ENCODE data around the gene LYPD1.

LYPD1 gene

DNA sequence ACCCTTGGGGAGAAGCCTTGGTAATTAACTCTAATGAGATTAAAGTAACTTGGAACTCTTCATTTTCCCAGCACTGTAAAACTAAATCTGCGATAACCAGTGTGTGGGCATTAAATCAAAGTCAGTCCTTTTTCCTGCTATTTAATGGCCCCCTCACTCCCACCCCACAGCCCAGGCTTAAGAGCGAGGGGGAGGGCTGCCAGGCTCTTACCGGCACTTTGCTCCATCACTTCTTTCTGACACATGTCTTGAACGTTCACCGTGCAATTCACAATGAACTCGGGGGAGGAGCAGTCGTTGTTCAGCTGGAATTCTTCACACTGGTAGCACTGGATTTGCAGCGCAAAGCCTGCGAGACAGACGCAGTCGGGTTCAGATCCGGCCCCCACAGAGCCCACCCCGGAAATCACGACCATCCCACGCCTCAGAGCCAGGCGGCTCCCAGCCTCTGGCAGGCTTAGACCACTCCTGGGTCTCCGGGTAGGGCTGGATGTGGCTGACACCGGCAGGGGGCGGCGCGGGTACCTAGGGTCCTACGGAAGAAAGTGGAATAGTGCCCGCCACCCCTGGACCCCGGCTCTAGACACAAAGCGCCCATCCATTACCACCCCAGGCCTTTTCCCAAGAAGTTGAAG is 1.7 kb downstream of the LYPD1 start:
- no peak for DNase-seq (ENCODE audit: low read depth)

DNA sequence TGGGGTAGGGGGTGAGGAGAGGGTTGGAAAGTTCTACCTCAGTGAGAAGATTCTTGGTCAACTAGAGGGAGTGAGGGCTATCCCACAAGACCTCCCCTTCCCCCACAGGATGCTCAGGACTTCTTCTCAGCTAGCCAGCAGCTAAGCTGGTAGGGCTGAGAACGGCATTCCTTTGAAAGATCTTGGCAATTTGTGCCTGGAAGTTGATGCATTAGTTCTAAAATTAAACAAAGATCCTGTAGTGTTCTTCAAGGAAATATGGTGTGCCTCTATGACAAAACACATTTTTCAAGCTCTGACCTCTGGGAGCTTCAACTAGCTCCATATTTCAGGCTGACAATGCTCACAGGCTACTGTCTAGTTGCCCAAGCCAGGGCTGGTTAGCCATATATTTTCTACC is 2.3 kb downstream of the LYPD1 start:
- DNase-seq (ENCODE audit: low read depth), result no peak

DNA sequence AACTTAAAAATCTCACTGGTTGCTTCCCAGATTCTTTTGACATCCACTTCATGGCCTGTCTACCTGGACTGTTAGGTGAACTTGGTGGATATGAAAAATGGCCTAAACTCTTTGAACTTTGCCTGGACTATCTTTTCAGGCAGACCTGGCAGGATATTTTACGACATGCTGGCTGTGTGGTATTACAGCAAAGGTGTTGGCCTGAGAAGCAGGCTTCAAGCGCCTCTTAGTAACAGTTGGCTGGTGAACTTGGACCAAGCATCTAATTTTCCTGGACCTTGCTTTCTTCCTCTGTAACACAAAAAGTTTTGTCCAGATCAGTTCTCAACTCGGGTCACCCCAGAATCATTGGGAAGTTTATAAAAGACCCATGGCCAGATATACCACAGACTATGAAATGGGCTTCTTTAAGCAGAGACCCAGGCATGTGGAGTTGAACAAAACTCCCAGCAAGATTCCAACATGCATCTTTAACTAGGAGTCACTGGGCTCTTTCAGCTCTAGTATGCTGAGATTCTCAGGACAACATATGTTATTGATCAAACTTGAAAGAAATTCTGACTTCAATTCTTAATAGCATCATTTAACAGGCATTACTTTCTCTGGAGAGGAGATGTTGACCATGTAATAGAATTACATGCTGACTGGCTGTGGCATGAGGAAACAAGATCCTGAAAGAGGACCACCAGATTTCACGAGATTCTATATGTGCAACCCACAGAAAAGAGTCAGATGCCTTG is 4.4 kb downstream of the LYPD1 start:
- DNase-seq (ENCODE audit: low read depth), result no peak

DNA sequence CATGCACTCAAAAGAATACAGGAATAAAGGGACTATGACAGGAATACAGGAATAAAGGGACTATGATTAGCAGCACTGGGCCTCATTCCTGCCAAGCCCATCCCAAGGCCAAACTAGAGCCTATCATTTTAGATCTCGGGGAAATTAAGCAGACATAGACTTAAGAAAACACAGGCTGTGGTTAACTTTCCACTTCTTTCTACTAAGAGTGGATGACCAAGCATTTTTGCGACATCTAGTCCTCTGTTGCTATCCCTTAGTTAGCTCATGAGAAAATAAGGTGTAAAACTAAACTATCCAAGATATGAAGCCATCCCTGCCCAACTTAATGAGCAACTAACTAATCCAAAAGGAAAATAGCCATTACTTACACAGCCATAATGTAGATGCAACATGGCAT is 5.9 kb downstream of the LYPD1 start:
- DNase-seq (ENCODE audit: low read depth), result no peak

DNA sequence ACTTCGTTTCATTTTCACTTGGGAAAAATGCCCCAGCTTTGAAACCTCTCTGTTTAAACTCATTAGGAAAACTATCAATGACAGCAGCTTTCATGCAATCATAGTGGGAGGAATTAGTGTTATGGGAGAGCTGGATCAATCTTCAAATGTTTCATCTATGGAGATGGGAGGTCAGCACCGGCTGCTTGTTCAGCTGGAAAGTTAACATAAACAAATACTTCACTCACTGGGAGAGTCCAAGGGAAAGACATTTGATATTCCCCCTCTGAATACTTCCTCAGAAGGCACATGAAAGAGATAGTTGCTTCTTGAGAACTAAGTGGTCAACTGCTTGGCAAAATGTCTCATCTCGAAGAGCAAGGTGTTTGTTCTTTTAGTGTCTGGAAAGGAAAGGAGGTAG is 7.3 kb downstream of the LYPD1 start:
- no peak for DNase-seq (ENCODE audit: low read depth)

DNA sequence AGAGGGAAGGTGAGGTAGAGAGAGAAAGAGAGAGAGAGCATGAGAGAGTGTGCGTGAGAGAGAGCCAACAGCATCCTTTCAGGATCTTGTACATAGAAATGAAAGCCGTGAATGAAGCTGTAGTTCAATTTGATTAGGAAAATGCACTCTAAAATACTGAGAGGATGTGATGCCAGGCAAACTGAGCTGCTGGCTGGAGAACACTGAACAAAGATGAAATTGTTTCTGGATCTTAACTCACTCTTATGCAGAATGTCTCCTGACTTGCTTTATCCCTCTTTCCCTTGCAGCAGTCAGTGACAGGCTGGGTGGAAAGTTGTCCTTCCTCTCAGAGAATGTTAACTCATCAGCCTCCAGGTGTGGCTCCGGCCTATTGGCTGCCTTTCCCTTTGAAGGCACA is 10.7 kb downstream of the LYPD1 start:
- DNase-seq (ENCODE audit: low read depth), result no peak

DNA sequence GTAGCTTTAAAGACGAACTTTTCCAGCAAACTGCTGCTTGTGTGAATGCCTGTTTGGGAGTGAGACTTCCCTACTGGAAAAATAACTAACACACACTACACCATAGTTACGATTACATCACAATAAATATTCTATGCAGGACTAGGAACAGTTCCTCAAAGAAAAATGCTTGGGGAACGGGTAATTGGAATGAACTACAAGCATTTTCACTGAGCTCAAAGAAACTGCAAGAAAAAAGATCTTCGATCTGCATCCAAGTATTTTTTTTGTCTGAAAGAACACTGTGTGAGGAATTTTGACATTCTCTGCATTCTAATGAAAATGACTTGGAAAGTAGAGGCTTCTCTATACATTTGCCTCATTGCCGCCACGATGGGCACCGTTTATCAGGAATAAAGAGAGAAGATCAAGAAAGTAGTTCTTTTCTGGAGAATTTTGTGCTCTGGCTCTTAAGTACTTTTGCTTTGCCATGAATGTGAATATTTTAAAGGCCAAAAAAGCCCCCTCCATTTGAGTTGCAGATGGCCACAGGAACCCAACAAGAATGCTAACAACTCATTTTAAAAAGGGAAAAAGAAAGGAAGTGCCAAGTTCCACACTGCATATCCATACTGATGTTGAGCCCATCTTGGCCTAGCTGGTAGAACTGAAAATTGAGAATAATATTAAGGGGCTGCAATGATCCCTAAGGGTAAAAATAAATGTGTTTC is 13.6 kb downstream of the LYPD1 start:
- no peak for DNase-seq (ENCODE audit: low read depth)

DNA sequence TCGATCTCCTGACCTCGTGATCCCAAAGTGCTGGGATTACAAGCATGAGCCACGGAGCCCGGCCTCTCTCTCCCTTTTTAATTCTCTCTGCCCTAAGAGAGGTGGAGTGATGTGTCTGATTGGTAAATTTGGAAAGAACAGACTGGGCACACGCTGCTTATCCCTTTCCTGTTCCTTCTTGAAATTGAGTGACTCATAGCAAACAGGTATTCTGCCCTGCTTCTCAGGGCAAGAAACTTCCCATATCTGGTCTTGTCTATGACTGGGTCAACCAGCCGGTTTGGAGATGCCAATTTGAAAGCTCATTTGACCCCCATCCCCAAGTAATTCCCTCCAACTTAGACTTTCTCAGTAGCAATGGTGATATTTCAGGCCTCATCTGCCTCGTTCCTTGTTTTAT is 15.0 kb downstream of the LYPD1 start:
- no peak for DNase-seq (ENCODE audit: low read depth)

DNA sequence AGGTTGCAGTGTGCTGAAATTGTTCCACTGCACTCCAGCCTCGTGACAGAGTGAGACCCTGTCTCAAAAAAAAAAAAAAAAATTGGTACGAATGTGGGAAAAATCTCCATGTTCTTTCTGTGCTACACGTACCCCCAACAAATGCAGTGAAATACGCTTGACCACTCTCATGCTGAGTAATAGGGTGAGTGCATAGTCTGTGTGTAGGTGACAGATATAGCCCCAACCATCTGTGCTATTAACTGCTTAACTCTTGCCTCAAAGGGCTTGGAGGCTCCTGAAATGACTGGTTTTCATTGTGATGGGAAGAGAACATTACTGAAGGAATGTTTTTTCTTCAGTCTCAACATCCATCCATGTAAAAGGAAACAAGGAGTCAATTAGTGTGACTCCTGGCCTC is 15.7 kb downstream of the LYPD1 start:
- no peak for DNase-seq (ENCODE audit: low read depth)

DNA sequence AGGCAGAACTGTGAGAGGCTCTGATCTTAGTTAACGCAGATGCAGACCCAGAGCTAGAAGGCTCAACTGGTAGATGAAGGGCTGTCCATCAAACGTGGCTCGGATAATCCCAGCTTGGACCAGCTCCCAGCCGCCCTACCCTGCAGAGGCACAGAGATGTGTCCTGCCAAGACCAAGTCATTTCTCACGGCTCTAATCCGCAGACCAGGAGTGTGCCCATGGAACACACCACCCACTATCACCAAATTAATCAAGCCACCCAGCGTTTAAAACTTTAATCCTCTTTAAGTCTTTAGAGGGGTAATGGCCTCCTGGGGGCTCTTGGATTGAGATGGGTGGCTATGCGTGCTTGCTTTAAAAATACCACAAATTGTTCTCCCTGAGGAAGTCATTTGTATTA is 17.5 kb downstream of the LYPD1 start:
- DNase-seq (ENCODE audit: low read depth), result no peak

DNA sequence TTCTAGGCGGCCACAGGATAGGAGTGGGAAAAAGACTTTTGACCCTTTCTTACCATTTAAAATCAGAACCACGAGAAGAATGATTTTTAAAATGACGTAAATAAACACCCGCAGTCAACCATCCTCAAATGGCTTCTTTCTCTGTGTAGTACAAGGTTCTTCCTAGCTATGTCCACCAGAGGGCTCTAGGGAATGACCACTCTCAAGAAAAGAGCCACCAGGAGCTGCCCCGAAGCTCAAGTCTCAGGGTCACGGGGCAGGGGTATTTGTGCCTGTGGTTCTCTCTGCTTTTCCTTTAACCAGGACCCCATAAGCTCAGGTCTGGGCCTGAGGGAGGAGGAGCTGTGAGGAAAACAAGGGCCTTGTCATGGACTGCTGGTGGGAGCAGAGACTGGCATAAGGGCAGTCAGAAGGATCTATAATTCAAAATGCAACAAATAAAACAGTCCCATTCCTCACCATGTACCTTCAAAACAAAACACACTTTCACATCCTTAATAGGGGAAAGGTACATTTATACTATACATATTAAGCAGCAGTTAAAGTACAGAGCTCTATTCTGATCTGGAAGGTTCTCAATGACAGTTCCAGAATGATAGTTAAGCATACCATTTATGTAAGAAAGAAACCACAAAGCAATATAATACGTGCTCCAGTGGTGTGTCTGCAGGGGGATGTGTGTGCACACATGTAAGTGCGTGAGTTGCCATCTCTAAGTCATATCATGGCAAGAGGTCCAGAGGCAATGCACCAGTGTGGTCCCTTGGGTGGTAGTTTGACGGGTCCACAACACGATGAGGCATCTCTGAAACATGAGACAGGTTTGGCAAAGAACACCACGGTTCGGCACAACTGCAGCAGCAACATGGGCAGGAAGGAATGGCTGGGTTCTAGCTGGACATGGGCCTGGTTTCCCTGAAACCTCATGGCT is 18.6 kb downstream of the LYPD1 start:
- no peak for DNase-seq (ENCODE audit: low read depth)

DNA sequence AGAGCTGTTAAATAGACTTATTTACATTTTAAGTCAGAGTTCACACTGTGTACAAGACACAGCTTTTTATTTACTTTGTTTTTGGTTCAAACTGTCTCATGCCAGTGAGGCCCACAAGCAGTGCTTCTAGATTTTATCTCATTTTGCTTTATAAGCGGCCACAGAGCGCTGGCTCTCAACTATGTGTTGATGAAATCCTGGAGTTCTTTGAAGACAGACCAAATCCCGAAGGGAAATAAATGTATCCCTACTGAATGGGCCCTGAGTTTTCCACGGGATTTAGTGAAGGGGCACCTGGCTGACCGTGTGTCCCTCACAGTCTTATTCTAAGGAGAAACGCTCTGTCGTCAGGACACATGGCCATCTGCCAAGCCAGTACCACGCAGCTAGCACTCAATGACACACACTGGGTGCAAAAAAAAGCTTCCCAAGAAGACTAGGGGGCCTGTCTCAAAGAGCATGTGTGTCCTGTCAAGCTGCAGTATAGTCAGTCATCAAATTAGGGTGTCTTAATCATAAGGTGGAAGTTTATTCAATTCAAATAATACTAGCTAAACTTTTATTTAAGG is 23.4 kb downstream of the LYPD1 start:
- no peak for DNase-seq (ENCODE audit: low read depth)

DNA sequence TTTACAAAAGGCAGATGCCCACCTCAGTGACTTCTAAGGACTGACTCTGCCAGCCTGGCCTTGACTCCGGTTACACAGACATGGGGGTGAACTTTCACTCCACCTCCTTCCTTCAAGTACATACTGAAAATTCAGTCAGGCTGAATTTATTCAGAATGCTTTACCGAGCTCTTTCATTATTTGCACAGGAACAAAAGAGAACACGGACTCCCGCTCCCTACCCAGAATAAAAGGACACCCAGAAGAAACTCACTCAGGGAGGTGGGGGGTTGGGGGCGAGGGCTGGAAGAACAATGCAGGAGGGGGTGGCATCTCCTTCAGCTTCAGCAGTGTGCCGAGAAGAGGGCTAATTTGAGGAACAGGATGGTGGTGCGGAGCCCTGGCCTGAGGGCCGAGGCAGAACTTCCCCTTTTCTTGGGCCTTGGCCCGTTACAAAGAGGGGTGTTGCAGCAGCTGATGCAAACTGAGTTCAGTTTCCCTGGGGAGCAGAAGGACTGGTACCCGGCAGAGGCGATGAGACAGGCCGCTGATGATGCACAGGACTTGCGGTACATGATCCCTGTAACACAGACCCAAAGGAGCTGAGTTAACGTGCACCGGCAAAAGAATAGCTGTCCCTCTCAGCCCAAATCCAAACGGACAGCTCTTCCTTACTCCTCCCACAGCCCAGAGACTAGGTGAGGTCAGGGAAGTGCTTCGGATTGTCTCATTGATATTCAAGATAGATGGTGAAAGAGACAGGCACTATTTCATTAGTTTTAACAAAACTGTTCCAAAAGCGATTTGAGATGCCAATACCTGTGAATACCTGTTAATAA is 24.1 kb downstream of the LYPD1 start:
- no peak for DNase-seq (ENCODE audit: low read depth)

DNA sequence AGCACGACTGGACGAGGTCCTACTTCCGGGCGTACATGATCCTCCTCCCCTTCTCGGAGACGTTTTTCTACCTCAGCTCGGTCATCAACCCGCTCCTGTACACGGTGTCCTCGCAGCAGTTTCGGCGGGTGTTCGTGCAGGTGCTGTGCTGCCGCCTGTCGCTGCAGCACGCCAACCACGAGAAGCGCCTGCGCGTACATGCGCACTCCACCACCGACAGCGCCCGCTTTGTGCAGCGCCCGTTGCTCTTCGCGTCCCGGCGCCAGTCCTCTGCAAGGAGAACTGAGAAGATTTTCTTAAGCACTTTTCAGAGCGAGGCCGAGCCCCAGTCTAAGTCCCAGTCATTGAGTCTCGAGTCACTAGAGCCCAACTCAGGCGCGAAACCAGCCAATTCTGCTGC is 24.8 kb downstream of the LYPD1 start:
- no peak for DNase-seq (ENCODE audit: low read depth)

DNA sequence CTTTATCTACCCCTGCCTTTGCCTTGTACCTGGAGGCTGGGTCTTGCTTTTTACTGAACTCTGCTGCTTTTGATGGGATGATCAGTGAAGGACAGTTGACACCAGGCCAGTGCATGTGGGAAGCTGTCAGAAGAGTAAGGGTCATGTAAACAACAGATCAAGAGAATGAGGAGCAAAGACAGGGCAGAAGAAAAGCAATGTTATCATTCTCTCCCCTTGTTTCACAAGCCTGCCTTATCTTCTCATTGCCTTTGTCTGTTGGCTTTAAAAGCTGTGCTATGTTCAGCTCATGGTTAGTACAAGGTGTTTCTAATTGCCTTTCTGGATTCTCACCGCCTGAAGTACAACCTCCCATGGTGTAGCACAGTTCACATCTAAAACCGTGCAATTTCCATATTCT is 27.6 kb downstream of the LYPD1 start:
- DNase-seq (ENCODE audit: low read depth), result no peak

DNA sequence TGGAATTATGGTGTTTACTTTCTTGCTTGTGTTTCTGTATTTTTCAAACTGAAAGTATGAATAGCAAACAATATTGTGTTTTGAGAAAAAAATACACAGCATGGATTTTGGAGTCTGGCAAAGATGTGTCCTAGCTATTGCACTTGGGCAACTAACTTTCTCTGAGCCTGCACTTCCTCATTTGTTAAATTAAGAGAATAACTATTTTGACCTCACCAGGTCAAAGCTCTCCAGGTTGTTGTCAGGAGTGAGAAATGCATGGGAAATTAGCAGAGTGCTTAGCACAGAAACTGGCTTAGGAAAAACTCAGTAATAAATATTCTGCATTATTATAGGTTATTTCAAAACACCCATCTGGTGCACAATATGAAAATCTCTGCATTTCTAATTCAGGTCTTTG is 28.2 kb downstream of the LYPD1 start:
- DNase-seq (ENCODE audit: low read depth), result no peak

DNA sequence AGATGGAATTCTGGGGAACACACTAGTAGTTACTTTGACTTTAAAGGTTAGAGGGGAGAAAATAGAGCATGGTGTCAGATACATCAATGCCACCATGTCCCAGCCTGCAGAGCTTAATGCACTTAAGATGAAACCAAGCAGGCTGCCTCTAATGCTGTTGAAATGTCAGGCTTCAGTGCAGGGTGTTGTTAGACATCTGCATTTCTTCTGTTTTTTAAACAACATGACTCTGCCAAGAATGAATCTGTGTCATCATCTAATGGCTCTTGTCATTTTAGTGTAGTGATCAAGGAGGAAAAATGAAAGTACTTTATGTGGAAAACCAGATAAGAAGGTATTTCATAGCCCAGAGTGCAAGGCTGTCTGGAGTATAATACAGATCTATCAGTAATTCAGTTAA is 29.9 kb downstream of the LYPD1 start:
- DNase-seq (ENCODE audit: low read depth), result no peak

DNA sequence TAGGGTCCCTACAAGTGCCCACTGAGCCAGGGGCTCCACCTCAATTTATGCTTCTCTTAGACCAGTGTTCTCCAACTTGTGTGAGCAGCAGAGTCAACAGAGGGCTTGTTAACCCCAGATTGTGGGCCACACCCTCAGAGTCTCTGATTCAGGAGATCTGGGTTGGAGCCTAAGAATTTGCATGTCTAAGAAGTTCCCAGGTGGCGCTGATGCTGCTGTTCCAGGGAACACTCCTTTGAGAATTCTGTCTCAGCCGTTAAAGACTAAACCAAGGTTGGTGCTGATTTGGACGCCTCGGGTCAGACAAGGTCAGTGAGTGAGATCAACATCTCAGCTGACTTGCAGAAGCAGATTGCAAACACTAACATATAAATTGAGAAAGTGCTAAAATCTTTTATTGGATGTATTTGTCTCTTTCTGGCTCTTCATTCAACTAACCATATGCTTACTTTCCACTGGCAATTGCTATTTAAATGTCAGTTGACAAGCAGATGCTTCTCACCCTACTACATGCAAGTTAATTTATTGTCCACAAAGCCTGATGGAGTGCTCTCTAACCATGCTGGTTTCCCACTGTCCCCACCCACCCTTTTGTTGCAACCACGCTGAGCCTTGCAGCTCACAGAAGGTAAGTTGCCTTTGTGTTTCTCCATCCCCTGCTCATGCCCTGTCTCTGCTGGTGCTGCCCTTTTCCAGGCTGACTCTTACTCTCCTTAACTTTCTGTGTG is 31.5 kb downstream of the LYPD1 start:
- DNase-seq (ENCODE audit: low read depth), result no peak

DNA sequence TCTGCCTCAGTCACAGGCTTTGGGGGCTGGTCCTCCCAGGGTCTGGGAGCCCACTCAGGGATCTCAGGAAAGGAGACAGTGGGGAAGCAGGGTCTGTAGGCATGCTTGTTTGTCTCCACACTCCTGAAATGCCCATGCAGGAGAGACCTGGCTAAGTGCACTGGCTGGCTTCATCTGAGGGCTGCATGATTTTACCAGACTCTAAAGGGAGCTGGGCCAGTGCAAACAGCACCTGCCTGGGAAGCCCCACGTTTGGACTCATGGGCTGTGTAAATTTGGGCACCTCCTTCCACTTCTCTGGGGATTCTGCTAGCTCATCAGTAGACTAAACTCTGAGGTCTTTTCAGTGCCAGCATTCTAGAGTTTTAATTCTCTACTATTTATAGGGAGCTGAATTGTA is 33.7 kb downstream of the LYPD1 start:
- no peak for DNase-seq (ENCODE audit: low read depth)

DNA sequence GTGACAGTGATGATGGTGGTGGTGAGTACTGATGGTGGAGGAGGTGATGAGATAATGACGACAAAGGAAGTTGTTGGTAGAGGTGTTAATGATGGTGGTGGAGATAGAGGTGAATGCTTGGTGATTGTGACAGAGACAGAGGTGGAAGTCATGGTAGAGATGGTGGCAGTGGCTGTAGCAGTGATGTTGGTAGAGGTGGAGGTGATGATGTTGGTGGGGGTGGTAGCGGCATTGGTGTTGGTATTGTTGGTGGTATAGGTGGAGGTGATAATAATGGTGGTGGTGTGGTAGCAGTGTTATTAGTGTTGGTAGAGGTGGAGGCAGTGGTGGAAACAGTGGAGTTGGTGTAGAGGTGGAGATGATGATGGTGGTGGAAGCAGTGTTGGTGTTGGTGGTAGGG is 36.4 kb downstream of the LYPD1 start:
- DNase-seq (ENCODE audit: low read depth), result no peak
